LoVo (cell line): Measurements from ENCODE around the gene NUDT15.
"Not testable (repeated sequence)": the region's sequence is repeated elsewhere in the genome, so short reads cannot be mapped to it uniquely, and the experiment has no call there.

ENCODE experiments used
- DNase-seq: peaks from one replicate; pipeline ENCODE4 v3.0.0-alpha.2; 2016; ENCODE audit warnings: low spot score

Gene NUDT15

DNA sequence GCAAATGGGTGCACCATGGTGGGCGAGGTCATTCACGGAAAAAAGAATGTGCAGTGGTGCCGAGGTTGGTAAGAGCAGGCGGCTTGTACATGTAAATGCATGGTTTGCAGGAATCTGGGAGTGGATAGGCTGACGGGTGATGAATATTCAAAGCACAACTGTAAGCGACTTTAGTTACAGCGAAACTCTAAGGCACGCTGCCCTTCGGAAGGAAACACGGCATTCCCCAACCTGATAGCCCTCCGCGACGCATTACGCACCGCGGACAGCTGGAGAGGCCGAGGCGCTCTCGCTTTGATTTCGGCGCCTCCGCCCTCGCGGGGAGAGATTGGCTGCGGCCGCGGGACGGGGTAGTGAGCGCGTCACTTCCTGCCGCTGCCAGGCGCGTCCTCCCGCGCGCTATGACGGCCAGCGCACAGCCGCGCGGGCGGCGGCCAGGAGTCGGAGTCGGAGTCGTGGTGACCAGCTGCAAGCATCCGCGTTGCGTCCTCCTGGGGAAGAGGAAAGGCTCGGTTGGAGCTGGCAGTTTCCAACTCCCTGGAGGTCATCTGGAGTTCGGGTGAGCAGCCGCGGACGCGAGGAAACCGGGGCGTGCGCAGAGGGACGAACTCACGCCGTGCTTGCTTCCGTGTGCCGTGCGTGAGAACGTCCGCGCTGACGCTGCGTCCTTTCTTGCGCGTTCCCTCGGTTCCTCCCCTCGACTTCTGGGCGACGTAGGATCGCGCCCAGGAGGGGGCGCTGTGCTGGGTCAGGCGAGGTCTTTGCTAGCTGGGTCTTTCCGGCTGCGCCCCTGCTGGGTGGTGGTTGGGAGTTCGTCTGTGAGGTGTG is at the start of gene NUDT15:
TSS of gene NUDT15 (plus strand) at position 381 of the 828 bp plus-strand sequence. CDS start at position 402, 21 bp downstream.
- DNase-seq = peak; percentile 96

DNA sequence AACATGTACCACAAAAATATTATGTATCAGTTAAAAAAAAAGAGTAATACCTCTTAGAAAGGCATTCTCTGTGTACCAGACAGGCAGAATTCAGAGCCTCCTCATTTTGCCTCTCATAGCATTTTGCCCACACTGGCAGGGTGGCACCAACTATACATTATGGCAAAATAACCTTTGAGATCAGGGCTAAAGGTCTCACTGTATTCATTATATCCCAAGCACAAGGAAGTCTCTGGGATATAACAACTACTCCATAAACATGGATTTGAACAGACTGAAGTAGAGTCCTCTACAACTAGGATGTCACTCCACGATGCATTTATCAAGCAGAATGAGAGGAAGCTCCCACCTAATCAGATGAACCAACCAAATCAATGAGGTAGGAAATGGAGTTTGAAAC is 47.1 kb upstream of the NUDT15 start:
- DNase-seq = no peak

DNA sequence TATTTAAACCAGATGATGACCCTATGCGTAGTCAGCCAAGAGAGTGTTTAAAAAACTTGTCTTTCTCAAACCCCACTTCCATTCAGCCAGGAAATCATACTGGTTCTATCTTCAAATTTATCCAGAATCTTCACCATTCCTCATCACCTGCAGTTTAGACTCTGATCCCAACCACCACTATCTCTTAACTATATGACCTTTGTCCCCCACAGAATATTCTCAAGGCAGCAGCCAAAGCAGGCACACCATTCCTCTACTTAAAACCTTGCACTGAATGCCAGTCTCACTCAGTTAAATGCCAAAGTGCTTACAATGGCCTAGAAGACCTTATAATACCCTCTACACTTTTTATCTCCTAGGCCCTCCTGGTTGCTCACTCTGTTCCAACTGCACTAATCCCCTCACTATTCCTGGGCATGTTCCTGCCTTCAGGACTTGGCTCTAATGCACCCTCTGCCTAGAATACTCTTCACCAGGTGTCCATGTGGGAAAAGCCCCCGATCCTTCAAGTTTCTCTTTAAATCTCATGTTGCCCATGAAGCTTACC is 46.5 kb upstream of the NUDT15 start:
- DNase-seq = no peak

DNA sequence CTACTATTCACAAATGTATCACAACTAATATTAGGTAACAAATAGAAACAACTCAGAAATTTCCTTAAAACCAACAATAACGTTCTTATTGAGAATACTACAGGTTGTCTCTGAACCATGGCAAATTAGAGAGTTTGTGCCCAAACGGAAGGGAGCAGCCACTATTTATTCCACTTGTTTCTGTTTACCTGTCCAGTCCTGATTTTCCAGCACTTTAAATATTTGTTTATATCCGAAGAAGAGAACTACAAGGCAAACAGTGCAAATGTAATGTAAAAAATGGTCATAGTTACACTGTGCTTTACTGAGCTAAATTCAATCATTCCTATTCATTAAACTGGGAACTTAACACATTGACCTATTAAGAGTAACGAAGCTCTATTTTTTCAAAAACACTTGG is 45.7 kb upstream of the NUDT15 start:
- no peak for DNase-seq

DNA sequence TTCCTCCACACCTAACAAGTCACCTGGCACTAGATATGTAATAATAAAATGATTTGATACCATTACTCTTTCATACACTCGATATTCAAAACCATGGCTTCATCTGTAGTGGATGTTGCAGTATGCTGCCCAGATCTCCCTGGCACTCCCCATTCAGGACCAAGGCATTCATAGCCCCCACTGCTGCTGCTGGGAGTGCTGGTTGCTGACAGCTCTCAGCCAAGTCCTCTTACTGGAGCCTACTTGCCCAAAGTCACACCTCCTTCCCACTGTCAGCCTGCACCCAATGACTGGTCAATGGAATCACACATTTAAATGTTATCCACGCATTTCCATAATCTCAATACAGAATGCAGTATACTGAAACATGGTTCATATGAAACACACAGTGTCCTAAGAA is 40.1 kb upstream of the NUDT15 start:
- DNase-seq = no peak

DNA sequence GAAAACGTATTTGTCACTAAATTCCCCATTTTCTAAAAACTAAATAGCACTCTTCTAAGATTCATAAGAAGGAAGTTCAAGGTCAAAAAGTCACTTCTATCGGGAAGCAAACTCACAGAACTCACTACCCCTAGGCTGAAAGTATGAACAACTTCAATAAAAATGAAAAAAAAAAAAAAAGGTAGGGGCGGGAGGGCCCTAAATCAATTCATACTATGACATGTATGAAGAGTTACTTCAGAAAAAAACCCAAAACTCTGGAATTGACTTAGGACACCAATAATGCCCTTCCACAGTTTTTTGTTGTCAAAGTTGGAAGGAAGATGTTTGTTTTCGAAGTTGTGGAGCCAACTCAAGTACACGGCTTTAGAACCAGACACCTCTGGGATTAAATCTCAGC is 37.6 kb upstream of the NUDT15 start:
- no peak for DNase-seq

DNA sequence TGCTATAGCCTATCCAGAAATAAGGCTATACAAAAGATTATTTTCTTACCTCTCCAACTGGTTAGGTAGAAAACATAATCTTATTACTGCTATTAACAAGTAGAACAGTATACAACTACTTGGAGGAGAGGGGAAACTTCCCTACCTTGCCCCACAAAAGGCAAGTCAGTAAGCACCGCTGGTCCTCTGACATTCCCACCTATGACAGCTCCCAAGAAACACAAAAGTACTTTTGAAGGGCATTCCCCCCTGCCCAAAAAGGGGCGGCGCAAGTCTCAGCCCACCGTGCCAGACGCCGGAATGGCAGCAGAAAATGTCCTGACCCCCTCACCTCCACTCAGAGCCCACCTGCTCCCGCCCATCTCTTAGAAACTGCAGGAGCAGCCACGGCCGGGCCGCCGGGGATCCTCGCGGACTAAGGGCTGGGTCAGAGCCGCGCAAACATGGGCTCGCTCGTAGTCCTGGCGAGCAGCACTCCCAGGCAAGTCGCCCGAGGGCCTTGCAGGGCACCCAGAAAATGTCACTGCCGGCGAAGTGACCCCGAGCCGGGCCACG is 36.9 kb upstream of the NUDT15 start:
- DNase-seq = no peak

DNA sequence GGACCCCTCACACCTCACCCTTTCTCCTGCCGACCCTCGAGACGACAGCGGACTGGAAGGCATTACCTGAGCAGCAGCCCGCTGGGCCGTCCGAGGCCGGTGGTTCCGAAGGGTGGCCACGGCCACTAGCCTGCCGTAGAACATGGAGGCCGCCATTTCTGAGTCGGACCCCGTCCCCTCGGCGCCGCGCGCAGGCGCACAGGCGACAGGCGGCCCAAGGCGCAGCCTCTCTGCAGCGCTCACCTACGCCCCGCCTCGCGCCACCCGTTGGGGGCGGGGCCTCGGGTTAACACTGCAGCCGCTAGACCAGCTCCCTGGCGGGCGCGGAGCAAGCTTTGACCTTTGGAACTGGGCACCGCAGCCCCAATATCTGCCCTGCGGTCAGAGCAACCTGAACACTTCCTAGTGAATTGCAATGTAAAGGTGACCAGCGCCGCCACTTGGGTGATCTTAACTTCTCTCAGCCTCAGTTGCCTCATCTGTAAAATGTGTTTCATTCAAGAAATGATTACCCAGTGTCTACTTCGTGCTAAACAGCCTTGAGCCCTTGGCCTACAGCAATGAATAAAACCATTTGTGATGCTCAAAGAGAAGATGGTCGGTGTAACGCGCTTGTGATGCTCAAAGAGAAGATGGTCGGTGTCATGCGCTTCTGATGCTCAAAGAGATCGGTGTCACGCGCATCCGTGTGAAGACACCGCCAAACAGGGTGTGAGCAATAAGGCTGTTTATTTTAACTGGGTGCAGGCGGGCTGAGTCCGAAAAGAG is 36.2 kb upstream of the NUDT15 start, which contains the start of gene SUCLA2:
TSS of gene SUCLA2 (minus strand) at position 160 of the 768 bp plus-strand sequence. CDS start at position 156, 4 bp downstream.
- peak; percentile 94 for DNase-seq

DNA sequence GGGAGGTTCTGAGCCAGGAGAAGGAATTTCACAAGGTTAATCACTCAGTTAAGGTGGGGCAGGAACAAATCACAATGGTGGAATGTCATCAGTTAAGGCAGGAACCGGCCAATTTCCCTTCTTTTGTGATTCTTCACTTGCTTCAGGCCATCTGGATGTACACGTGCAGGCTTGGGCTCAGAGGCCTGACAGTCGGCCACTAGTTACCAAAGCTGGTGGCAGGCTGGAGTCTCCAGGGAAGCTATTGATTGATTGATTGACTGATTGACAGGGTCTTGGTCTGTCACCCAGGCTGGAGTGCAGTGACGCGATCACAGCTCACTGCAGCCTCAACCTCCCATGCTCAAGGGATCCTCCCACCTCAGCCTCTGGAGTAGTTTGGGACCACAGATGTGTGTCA is 35.5 kb upstream of the NUDT15 start:
- not testable (repeated sequence) for DNase-seq

DNA sequence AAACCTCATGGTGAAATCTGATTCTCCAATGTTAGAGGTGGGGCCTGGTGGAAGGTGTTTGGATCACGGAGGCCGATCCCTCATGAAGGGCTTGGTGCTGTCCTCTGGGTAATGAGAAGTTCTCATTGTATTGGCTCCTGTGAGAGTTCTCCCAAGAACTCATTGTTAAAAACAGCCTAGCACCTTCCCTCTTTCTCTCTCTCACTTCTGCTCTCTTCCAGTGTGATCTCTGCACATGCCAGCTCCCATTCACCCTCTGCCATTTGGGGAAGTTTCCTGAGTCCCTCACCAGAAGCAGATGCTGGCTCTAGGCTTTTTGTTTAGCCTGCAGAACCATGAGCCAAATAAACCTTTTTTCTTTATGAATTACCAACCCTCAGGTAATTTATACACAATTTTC is 33.3 kb upstream of the NUDT15 start:
- DNase-seq = no peak

DNA sequence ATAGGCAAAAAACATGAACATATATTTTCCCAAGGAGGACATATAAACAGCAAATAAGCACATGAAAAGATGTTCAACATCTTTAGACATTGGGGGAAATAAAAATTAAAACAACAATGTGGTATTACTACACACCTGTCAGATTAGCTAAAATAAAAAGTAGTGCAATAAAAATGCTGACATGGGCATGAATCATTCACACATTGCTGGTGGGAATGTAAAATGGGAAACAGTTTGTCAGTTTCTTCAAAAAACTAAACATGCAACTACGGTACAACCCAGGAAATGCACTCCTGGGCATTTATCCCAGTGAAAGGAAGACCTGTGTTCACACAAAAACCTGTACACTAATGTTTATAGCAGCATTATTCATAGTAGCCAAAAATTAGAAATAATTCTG is 31.1 kb upstream of the NUDT15 start:
- DNase-seq = peak; percentile 26

DNA sequence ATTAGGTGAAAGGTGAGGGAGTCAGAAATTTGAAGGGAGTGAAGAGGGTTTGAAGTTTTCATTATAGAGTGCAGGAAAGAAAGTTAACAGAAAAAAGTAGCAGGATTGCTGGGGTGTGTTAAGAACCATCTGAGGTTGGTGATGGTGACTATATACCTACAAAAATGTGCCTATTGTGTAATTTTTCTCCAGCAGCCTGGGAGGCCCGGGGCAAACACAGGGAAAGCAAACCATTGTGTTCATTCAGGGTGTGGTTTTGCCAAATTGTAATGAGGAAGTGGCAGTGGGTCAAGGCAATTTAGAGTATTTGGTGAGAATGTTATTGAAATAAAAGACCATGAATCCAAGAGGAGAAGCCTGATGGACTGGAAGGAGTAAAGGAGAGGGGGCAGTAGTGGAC is 28.2 kb upstream of the NUDT15 start:
- DNase-seq = peak; percentile 35

DNA sequence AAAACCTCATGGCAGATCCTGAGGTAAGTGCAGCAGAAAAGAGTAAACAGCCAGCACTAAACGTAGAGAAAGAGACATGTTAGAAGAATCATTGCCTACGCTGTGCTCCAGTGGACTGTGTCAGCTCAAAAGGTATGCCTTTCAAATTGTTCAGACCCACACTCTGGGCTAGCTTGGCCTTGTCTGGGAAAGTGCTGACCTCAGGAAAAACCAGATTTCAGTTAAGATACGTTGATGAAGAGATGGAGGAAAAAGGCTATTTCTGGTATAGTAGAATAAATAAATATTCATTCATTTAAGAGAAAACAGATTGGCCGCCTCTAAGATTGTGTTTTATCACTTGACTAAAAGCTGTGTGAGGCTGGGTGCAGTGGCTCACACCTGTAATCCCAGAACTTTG is 26.8 kb upstream of the NUDT15 start:
- no peak for DNase-seq

DNA sequence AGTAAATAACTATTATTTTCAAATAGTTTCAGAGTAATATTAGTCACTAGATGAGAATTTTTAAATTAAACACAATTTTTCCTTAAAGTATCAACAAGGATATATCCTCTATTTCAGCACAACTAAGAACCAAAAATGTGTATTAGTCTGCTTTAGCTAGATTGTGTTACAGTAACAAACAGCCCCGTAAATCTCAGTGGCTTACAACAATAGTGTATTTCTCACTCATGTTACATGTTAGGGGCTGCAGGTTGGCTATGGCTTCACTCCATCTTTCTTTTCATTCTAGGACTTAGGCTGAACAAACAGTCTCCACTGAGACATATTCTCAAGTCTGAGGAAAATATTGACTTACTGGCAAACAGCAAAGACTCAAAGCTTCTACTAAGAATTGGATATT is 24.9 kb upstream of the NUDT15 start:
- no peak for DNase-seq

DNA sequence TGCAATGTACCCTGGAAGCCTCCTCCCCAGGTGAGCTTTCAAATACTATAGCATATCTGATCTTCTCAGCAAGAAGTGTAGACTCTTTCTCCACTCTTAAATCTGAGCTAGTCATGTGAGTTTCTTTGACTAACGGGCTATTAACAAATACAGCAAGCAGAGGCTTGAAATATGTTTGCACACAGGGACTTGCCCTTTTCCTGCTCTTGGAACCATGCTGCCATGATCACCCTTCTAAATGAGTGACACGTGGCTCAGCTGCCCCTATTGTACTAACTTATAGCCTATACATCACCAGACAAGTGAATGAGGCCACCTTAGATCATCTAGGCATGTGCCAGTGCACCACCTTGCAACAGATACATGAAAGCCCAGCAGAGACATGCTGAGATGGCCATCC is 23.2 kb upstream of the NUDT15 start:
- DNase-seq = no peak

DNA sequence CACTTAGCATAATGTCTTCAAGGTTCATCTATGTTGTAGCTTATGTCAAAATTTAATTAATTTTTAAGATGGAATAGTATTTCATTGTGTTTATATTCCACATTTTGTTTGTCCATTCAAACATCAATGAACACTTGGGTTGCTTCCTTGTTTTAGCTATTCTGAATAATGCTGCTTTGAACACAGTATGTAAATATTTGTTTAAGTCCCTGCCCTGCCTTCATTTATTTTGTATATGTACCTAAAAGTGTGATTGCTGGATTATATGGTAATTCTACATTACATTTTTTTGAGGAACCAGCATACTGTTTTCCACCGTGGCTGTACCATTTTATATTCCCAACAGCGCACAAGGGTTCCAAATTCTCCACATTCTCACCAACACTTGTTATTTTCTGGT is 18.9 kb upstream of the NUDT15 start:
- no peak for DNase-seq

DNA sequence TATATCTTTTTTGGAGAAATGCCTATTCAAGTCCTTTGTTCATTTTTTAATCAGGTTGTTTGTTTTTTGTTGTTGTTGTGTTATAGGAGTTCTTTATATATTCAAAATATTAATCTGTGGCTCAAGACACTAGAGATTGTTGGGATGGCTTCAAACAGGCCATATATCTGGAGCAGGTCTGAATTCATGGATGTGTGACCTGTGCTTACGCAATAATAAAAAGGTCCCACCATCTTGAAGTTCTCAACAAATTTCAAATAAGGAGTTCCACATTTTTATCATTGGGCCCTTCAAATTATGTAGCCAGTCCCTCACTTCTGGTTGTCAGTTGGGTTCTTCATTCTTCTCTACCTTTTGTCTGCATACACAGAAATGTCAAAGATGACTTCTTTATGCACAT is 17.7 kb upstream of the NUDT15 start:
- DNase-seq = no peak

DNA sequence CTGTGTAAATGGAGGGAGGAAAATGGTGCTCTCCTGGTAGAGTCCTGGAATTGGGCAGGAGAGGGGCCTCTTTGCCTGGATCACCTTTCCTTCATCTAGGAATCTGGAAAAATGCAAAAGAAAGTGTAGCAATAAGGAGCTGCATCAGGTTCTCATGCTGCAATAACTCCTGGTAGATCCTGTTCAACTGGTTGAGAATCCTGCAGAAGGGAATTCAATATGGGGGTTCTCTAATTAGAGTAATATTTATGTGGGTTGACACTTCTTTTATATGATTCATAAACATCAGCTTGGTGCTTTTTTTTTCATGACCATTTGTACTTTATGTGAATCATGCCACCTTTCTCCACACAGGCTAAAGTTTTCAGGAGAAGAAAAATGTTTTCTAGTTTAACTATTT is 9.5 kb upstream of the NUDT15 start:
- DNase-seq = no peak

DNA sequence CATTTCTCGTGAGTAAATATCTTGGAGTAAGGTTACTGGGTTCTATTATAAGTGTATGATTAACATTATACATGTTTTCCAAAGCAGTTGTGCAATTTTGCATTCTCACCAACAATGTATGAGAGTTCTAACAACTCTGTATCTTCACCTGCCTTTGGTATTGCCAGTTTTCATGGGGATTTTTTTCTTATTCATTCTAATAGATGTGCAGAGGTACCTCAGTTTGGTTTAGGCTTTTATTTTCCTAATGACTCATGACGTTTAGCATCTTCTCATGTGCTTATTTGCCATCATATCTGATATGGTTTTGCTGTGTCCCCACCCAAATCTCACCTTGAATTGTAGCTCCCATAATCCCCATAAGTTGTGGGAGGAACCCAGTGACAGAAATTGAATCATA is 7.7 kb upstream of the NUDT15 start:
- DNase-seq = no peak

DNA sequence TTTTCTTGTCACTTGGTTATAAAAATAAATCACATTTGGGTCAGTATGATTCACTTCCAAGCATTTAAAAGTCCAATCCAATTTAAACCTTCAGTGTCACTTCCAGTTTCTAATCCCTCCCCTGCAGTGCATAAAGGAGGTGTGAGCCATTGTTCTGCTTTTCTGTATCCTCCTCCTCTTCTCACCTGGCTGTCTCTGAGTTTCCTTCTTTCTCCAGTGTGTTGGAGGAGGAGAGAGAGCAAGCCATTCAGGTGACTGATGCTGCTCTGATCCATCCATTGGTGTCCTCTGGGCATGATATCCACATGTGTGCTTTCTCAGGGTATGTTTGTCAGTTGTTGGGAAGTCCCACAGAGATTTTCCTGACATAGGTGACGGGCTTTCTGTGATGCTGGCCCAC is 1.2 kb downstream of the NUDT15 start:
- no peak for DNase-seq

DNA sequence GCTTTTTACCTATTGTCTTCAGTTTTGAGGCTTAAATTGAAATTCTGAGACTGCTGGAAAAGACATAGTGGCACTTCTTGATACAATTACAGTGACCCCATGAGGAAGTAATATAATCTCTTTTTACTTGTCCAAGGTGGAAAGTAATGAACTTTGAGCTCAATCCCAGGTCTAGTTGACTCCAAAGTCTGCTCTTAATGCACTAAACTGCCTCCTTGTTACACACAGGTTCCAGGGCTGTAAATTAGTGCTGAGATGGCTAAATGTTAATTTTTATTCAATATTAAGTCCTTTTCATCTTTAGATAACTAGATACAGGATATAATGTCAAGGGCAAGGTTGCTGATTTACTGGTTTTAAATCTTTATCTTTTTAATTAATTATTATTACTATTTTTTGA is 2.5 kb downstream of the NUDT15 start:
- no peak for DNase-seq

DNA sequence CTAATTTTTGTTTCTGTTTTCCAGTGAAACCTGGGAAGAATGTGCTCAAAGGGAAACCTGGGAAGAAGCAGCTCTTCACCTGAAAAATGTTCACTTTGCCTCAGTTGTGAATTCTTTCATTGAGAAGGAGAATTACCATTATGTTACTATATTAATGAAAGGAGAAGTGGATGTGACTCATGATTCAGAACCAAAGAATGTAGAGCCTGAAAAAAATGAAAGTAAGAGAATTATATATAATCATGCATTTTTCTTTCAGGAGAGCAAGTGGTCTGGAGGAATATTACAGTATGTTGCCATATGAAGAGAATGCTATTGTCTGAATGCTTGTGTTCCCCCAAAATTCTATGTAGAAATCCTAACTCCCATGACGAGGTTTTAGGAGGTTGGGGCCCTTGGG is 3.4 kb downstream of the NUDT15 start:
- no peak for DNase-seq

DNA sequence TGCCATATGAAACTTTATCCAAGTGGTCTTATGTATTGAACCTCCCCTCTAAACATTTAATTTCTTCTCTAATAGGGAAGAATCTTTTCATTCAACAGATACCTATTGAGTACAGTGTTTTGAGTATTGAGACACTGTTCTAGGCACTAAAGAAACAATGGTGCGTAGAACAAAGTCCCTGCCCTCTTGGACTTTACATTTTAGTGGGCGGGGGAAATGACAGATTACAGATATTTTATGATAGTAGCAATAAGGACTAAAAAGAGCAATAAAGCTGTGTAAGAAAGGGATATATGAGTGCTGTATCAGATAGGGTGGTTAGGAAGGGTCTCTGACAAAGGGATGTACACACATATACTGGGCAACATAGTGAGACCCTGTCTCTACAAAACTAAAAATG is 5.4 kb downstream of the NUDT15 start:
- DNase-seq = no peak
